Liver (tissue), 9 donors: Measurements from ENCODE around the gene RGL1. TPM values are rescaled to one million over a fixed set of nuclear protein-coding genes. Genes with fewer than 3 reads are reported as not detected.

Experiments used
- DNase-seq: peaks from one replicate; pipeline ENCODE4 v3.0.0-alpha.2; 2017; ENCODE audit warnings: low spot score
- H3K27ac ChIP-seq, 2 donors: one replicate each; pipeline ENCODE4 v1.7.0; 2013; ENCODE audit warnings: inconsistent platforms in 2 of 2, low read length in 2 of 2, control low read depth in 1 of 2, low read depth in 1 of 2, mild to moderate bottlenecking in 1 of 2
- H3K27me3 ChIP-seq, 4 donors: one replicate each; pipeline versions ENCODE4 v1.6.1 to v1.7.0; 2013; ENCODE audit warnings: low read length in 3 of 4, inconsistent platforms in 1 of 4, mild to moderate bottlenecking in 1 of 4, moderate library complexity in 1 of 4; ENCODE audit not compliant: control insufficient read depth in 4 of 4, insufficient read depth in 4 of 4
- H3K36me3 ChIP-seq, 4 donors: one replicate each; pipeline versions ENCODE4 v1.6.1 to v1.7.0; 2013; ENCODE audit warnings: low read length in 3 of 4, mild to moderate bottlenecking in 3 of 4, low read depth in 1 of 4, moderate library complexity in 1 of 4; ENCODE audit not compliant: control insufficient read depth in 4 of 4, insufficient read depth in 3 of 4
- H3K4me1 ChIP-seq, 4 donors: one replicate each; pipeline versions ENCODE4 v1.6.1 to v1.7.0; 2013; ENCODE audit warnings: low read length in 3 of 4, mild to moderate bottlenecking in 3 of 4, moderate library complexity in 1 of 4; ENCODE audit not compliant: control insufficient read depth in 4 of 4, insufficient read depth in 4 of 4
- H3K4me3 ChIP-seq, 3 donors: one replicate each; pipeline versions ENCODE4 v1.6.1 to v1.7.0; 2013; ENCODE audit warnings: low read length in 3 of 3, control low read depth in 1 of 3, low read depth in 1 of 3, mild to moderate bottlenecking in 1 of 3
- H3K9ac ChIP-seq, 2 donors: one replicate each; pipeline ENCODE4 v1.7.0; 2013; ENCODE audit warnings: low read length in 2 of 2, mild to moderate bottlenecking in 2 of 2, moderate library complexity in 2 of 2, control low read depth in 1 of 2, low read depth in 1 of 2
- H3K9me3 ChIP-seq, 4 donors: one replicate each; pipeline versions ENCODE4 v1.6.1 to v1.7.0; 2013; ENCODE audit warnings: low read length in 3 of 4; ENCODE audit not compliant: control insufficient read depth in 4 of 4
- FOXA1 ChIP-seq: IDR thresholded peaks from 2 replicates; pipeline ENCODE4 v1.6.1; 2016; ENCODE audit warnings: antibody characterized with exemption
- FOXA2 ChIP-seq: IDR thresholded peaks from 2 replicates; pipeline ENCODE4 v1.6.1; 2016; ENCODE audit warnings: antibody characterized with exemption
- HNF4G ChIP-seq: IDR thresholded peaks from 2 replicates; pipeline ENCODE4 v1.6.1; 2016; ENCODE audit warnings: antibody characterized with exemption
- NR2F2 ChIP-seq: IDR thresholded peaks from 2 replicates; pipeline ENCODE4 v1.6.1; 2016; ENCODE audit warnings: antibody characterized with exemption
- RAD21 ChIP-seq, 2 donors: IDR thresholded peaks; 2 replicates each; pipeline ENCODE4 v1.6.1; 2016; ENCODE audit warnings: antibody characterized with exemption in 2 of 2, mild to moderate bottlenecking in 2 of 2
- REST ChIP-seq: IDR thresholded peaks from 2 replicates; pipeline ENCODE4 v1.6.1; 2016; ENCODE audit warnings: antibody characterized with exemption, mild to moderate bottlenecking
- RXRA ChIP-seq, 2 donors: IDR thresholded peaks; 2 replicates each; pipeline ENCODE4 v1.6.1; 2017 to 2018; ENCODE audit warnings: antibody characterized with exemption in 2 of 2, mild to moderate bottlenecking in 1 of 2
- SP1 ChIP-seq: IDR thresholded peaks from 2 replicates; pipeline ENCODE4 v1.6.1; 2018; ENCODE audit warnings: antibody characterized with exemption, mild to moderate bottlenecking
- TAF1 ChIP-seq: conservative IDR thresholded peaks from 2 replicates; pipeline ENCODE4 v1.6.1; 2016; ENCODE audit warnings: antibody characterized with exemption, mild to moderate bottlenecking
- YY1 ChIP-seq: IDR thresholded peaks from 2 replicates; pipeline ENCODE4 v1.6.1; 2016; ENCODE audit warnings: antibody characterized with exemption, mild to moderate bottlenecking
- WGBS: extraction: QIAGEN DNeasy Blood & Tissue Kit; methylation state at CpG from one replicate; pipeline ENCODE4 v1.1.7; 2013; 5-methylcytosine and 5-hydroxymethylcytosine counted together
- polyA plus RNA-seq, 2 donors: library from polyadenylated mRNA; stranded (reverse) in 1 of 2; unstranded in 1 of 2; fragments of 200-250 nt in 1 of 2; fragments of >200 nt in 1 of 2; fragmentation: Nextera tagmentation in 1 of 2; extraction: Ambion mirVana in 1 of 2; gene quantifications; one replicate each; pipeline versions ENCODE4 v1.2.1 to v1.2.3, GENCODE V29; 2013 to 2015
- total RNA-seq, 2 donors: library from RNA; depleted of rRNA; stranded (reverse); fragments of >200 nt; gene quantifications; one replicate each; pipeline ENCODE4 v1.2.3, GENCODE V29; 2014
- TF ChIP-seq, protein P1 (sequence below): IDR thresholded peaks from 2 replicates; pipeline ENCODE4 v1.6.1; 2016; ENCODE audit warnings: antibody characterized with exemption
- TF ChIP-seq, protein P2 (sequence below): fragments of 150-350 bp; IDR thresholded peaks from 2 replicates; pipeline ENCODE4 v1.5.1; 2017; ENCODE audit warnings: improper control_type of control experiment, low read depth, low read length; ENCODE audit not compliant: missing input control
- donor health status: healthy.
- donor health status: healthy.
- donor health status: healthy.
- donor health status: healthy.
- donor health status: healthy.

The RGL1 gene
- total and polyA plus RNA-seq, 4 donors, result 3.9 to 15.3 (median 8.9) TPM

DNA sequence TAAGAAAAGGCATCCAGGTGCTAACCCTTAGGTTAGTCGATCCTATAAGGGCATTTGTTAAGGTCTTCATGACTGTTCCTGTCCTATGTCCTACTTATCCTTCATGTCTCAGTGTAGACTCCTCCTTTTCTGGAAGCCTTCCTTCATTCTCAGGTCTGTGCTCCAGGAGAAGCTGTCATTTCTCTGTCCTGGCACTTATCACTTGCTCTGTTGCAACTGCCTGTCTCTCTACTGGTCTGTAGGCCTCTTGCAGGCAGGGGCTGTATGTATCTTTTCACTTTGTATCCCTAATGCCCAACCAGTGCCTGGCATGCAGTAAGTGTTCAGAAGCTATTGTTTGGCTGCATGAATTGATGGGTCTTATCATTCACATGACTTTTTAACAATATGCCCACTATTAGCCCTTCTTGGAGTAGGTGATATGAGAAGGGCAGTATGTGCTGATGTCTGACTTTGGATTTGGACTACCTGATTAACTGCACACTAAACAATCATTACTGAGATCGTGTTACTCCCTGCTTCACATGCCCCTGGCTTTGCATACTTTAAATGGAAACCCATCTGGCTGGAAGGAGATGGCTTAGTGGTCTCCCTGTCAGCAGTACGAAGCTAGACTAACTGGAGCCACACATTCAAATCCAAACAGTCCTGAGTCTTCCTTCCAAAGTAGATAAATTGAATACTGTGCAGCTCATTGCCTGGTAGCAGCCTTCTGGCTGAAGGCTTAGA lies 88.8 kb downstream of the RGL1 start:
- WGBS, result 85% methylated on average over 3 of the region's 3 CpGs

DNA sequence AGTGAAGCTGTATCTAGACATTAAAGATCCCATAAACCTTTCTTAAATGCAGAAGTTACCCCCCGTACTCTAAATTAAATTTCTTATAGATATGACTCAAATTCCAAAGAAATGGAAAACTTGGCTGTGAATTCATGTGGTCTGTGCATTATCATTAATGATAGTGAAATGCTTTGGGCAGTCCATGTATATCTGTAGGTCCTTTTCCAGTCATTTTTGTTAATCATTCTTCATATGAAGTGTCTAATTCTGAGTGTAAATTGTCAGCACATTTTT lies 89.3 kb downstream of the RGL1 start:
- no peak overlapping the region for H3K4me3 ChIP-seq
- WGBS, result 93% methylated on average over 1 of the region's 1 CpG
- no peaks in the 10 kb centered on the region for H3K27me3 ChIP-seq
- H3K36me3 ChIP-seq, result no peaks in the 10 kb centered on the region
- TF ChIP-seq REST, result no peak
- no peak overlapping the region for H3K27ac ChIP-seq
- H3K4me1 ChIP-seq, result peaks cover 0 to 11% (median 0%) of the 10 kb centered on the region in 4 donors
- no peak overlapping the region for H3K9ac ChIP-seq
- no peak for DNase-seq
- H3K9me3 ChIP-seq, result no peaks in the 10 kb centered on the region

More for the DNA sequence above, 88.8 kb downstream of the RGL1 start:
- no peak for TF ChIP-seq HNF4G
- Histone ChIP-seq H3K4me3 (no peak overlapping the region), H3K4me1 (peaks cover 0 to 11% (median 0%) of the 10 kb centered on the region in 4 donors), H3K36me3 (peaks cover 0 to 3% (median 0%) of the 10 kb centered on the region in 4 donors), H3K27ac (no peak overlapping the region), H3K27me3 (no peaks in the 10 kb centered on the region), H3K9ac (no peak overlapping the region), H3K9me3 (no peaks in the 10 kb centered on the region)
- no peak for DNase-seq

GRCh38 chr1:183896466-183897048 lies 91.6 kb downstream of the RGL1 start:
- no peak for DNase-seq
- peaks cover 0 to 11% (median 0%) of the 10 kb centered on the region in 4 donors for H3K4me1 ChIP-seq
- WGBS, result 81% methylated on average over 4 of the region's 4 CpGs
- no peaks in the 10 kb centered on the region for H3K27me3 ChIP-seq
- no peak overlapping the region for H3K9ac ChIP-seq
- H3K27ac ChIP-seq, result peak overlapping the region in 1 of 2 donors; percentile 42
- peaks cover 0 to 2% (median 0%) of the 10 kb centered on the region in 4 donors for H3K36me3 ChIP-seq
- H3K9me3 ChIP-seq, result no peaks in the 10 kb centered on the region
- no peak for TF ChIP-seq FOXA2
- peak in 1 of 2 donors; percentile 18 for TF ChIP-seq RXRA (IDR thresholded peaks at IDR 0.05)
- TF ChIP-seq TAF1, result no peak
- no peak overlapping the region for H3K4me3 ChIP-seq

- Histone ChIP-seq H3K27ac (no peak overlapping the region), H3K36me3 (peaks cover 0 to 3% (median under 1%) of the 10 kb centered on the region in 4 donors)
These were observed 93.1 kb downstream of the RGL1 start for GRCh38 chr1:183898001-183898396.

More at GRCh38 chr1:183898001-183898396, 93.1 kb downstream of the RGL1 start:
- DNase-seq, result no peak
- no peak overlapping the region for H3K4me3 ChIP-seq
- no peaks in the 10 kb centered on the region for H3K9me3 ChIP-seq
- H3K9ac ChIP-seq, result no peak overlapping the region
- H3K27me3 ChIP-seq, result no peaks in the 10 kb centered on the region
- TF ChIP-seq NR2F2 (no peak), RXRA (IDR thresholded peaks at IDR 0.05) (no peak), YY1 (no peak), TAF1 (no peak), RAD21 (IDR thresholded peaks at IDR 0.05) (no peak), FOXA1 (no peak), SP1 (no peak), REST (no peak)
- TF ChIP-seq, protein P1, sequence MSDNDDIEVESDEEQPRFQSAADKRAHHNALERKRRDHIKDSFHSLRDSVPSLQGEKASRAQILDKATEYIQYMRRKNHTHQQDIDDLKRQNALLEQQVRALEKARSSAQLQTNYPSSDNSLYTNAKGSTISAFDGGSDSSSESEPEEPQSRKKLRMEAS, result no peak
- TF ChIP-seq, protein P2, sequence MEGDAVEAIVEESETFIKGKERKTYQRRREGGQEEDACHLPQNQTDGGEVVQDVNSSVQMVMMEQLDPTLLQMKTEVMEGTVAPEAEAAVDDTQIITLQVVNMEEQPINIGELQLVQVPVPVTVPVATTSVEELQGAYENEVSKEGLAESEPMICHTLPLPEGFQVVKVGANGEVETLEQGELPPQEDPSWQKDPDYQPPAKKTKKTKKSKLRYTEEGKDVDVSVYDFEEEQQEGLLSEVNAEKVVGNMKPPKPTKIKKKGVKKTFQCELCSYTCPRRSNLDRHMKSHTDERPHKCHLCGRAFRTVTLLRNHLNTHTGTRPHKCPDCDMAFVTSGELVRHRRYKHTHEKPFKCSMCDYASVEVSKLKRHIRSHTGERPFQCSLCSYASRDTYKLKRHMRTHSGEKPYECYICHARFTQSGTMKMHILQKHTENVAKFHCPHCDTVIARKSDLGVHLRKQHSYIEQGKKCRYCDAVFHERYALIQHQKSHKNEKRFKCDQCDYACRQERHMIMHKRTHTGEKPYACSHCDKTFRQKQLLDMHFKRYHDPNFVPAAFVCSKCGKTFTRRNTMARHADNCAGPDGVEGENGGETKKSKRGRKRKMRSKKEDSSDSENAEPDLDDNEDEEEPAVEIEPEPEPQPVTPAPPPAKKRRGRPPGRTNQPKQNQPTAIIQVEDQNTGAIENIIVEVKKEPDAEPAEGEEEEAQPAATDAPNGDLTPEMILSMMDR, result no peak
- H3K4me1 ChIP-seq, result no peaks in the 10 kb centered on the region
- WGBS, result 68% methylated on average over 2 of the region's 2 CpGs
